ENCODE results near the gene KCNT2. TPM values are rescaled to one million over a fixed set of nuclear protein-coding genes. Genes with fewer than 3 reads are reported as not detected.
A peak's percentile ranks its signal among the peaks of the same experiment; 100 is the strongest.

Gene KCNT2
- total RNA-seq, 1 donor from 2014 or later, result 26.2 TPM

- no peak overlapping the region for H3K27ac Mint-ChIP-seq (ENCODE audit: unreplicated experiment)
- peaks cover 5% of the 10 kb centered on the region for H3K4me1 Mint-ChIP-seq (ENCODE audit: unreplicated experiment)
- H3K4me3 Mint-ChIP-seq (ENCODE audit: unreplicated experiment), result no peak overlapping the region
- TF ChIP-seq CTCF (IDR thresholded peaks at IDR 0.05), result no peak
- H3K27me3 Mint-ChIP-seq (ENCODE audit: unreplicated experiment), result no peaks in the 10 kb centered on the region
- DNase-seq (ENCODE audit: extremely low spot score, unreplicated experiment), result no peak
- H3K36me3 Mint-ChIP-seq (ENCODE audit: unreplicated experiment), result no peaks in the 10 kb centered on the region
- peaks cover 19% of the 10 kb centered on the region for H3K9me3 Mint-ChIP-seq (ENCODE audit: unreplicated experiment)
Observed at GRCh38 chr1:196193896-196194559, 414.2 kb downstream of the KCNT2 start.

GRCh38 chr1:196183941-196184340, 424.3 kb downstream of the KCNT2 start:
- no peak for DNase-seq (ENCODE audit: extremely low spot score, unreplicated experiment)
- Mint-ChIP-seq H3K4me1 (ENCODE audit: unreplicated experiment) (peaks cover 11% of the 10 kb centered on the region), H3K9me3 (ENCODE audit: unreplicated experiment) (peaks cover 5% of the 10 kb centered on the region), H3K4me3 (ENCODE audit: unreplicated experiment) (no peak overlapping the region), H3K27me3 (ENCODE audit: unreplicated experiment) (no peaks in the 10 kb centered on the region), H3K36me3 (ENCODE audit: unreplicated experiment) (peaks cover 2% of the 10 kb centered on the region), H3K27ac (ENCODE audit: unreplicated experiment) (no peak overlapping the region)
- TF ChIP-seq CTCF (IDR thresholded peaks at IDR 0.05), result no peak

GRCh38 chr1:196181594-196181878, 426.7 kb downstream of the KCNT2 start:
- no peaks in the 10 kb centered on the region for H3K27me3 Mint-ChIP-seq (ENCODE audit: unreplicated experiment)
- H3K9me3 Mint-ChIP-seq (ENCODE audit: unreplicated experiment), result peaks cover 5% of the 10 kb centered on the region
- peak overlapping the region; percentile 80 for H3K27ac Mint-ChIP-seq (ENCODE audit: unreplicated experiment)
- H3K36me3 Mint-ChIP-seq (ENCODE audit: unreplicated experiment), result no peaks in the 10 kb centered on the region
- no peak overlapping the region for H3K4me3 Mint-ChIP-seq (ENCODE audit: unreplicated experiment)
- peaks cover 11% of the 10 kb centered on the region for H3K4me1 Mint-ChIP-seq (ENCODE audit: unreplicated experiment)
- no peak for DNase-seq (ENCODE audit: extremely low spot score, unreplicated experiment)
- no peak for TF ChIP-seq CTCF (IDR thresholded peaks at IDR 0.05)

- no peak for DNase-seq (ENCODE audit: extremely low spot score, unreplicated experiment)
Observed at GRCh38 chr1:196180847-196181593, 427.2 kb downstream of the KCNT2 start.

More at GRCh38 chr1:196180847-196181593, 427.2 kb downstream of the KCNT2 start:
- H3K4me3 Mint-ChIP-seq (ENCODE audit: unreplicated experiment), result no peak overlapping the region
- no peak for TF ChIP-seq CTCF (IDR thresholded peaks at IDR 0.05)
- H3K36me3 Mint-ChIP-seq (ENCODE audit: unreplicated experiment), result no peaks in the 10 kb centered on the region
- H3K27me3 Mint-ChIP-seq (ENCODE audit: unreplicated experiment), result no peaks in the 10 kb centered on the region
- H3K4me1 Mint-ChIP-seq (ENCODE audit: unreplicated experiment), result peaks cover 11% of the 10 kb centered on the region
- H3K27ac Mint-ChIP-seq (ENCODE audit: unreplicated experiment), result peak overlapping the region; percentile 80
- peaks cover 5% of the 10 kb centered on the region for H3K9me3 Mint-ChIP-seq (ENCODE audit: unreplicated experiment)

Measured in osteocyte (in vitro differentiated cells).